Gastroesophageal sphincter (tissue), 3 donors: Measurements from ENCODE around the gene RNU1-4.
"Not testable (repeated sequence)": the region's sequence is repeated elsewhere in the genome, so short reads cannot be mapped to it uniquely, and the experiment has no call there.

Experiments
- CTCF ChIP-seq, 4 experiments: fragments of 200-600 bp in 2 of 4; fragments of 450-650 bp in 2 of 4; sonication (generic) in 1 of 4; IDR thresholded peaks; one replicate each; pipeline ENCODE4 v1.5.1; 2017 to 2019; ENCODE audit warnings: antibody characterized with exemption in 4 of 4, mild to moderate bottlenecking in 2 of 4, moderate library complexity in 2 of 4
- POLR2A ChIP-seq, 2 donors: fragments of 450-650 bp; IDR thresholded peaks; one replicate each; pipeline ENCODE4 v1.6.1; 2017; ENCODE audit warnings: antibody characterized with exemption in 2 of 2, mild to moderate bottlenecking in 2 of 2, moderate library complexity in 1 of 2

- TF ChIP-seq POLR2A, CTCF (IDR thresholded peaks at IDR 0.05): not testable (repeated sequence)
Observed at GRCh38 chr1:16748710-16749109, 8.4 kb downstream of the RNU1-4 start.
